Calu3 (cell line): ENCODE results near the gene CROCC. TPM values are rescaled to one million over a fixed set of nuclear protein-coding genes. Genes with fewer than 3 reads are reported as not detected.

Source experiments
- BruUV-seq: library from RNA; stranded (reverse); fragments of 400-500 nt; replicated peaks from 2 replicates; lab custom pipeline; 2021; lab: Mats Ljungman, UMichigan
- CTCF ChIA-PET: fragments of 300-600 bp; sonication (Branson Sonifier 250); formaldehyde crosslinking; loops from one replicate; lab custom pipeline; 2022; ENCODE audit warnings: antibody characterized with exemption; lab: Charles Lee
- DNase-seq: peaks from one replicate; pipeline ENCODE4 v3.0.0; 2022
- H3K27ac Mint-ChIP-seq: one replicate; pipeline ENCODE4 v1.8.0; 2022; ENCODE audit warnings: mixed read lengths; ENCODE audit not compliant: unreplicated experiment
- H3K27me3 Mint-ChIP-seq: one replicate; pipeline ENCODE4 v1.8.0; 2022; ENCODE audit warnings: mixed read lengths; ENCODE audit not compliant: unreplicated experiment
- H3K36me3 Mint-ChIP-seq: one replicate; pipeline ENCODE4 v1.8.0; 2022; ENCODE audit warnings: mild to moderate bottlenecking, moderate library complexity, mixed read lengths; ENCODE audit not compliant: insufficient read depth, unreplicated experiment
- H3K4me1 Mint-ChIP-seq: one replicate; pipeline ENCODE4 v1.8.0; 2022; ENCODE audit warnings: mild to moderate bottlenecking, low read depth, mixed read lengths; ENCODE audit not compliant: unreplicated experiment
- H3K4me3 Mint-ChIP-seq: one replicate; pipeline ENCODE4 v1.8.0; 2022; ENCODE audit warnings: mild to moderate bottlenecking, low read depth, moderate library complexity, mixed read lengths; ENCODE audit not compliant: unreplicated experiment
- H3K9me3 Mint-ChIP-seq: one replicate; pipeline ENCODE4 v1.8.0; 2022; ENCODE audit warnings: low read depth, mixed read lengths; ENCODE audit not compliant: unreplicated experiment
- intact Hi-C: fragments of 100-400 bp; cut with micrococcal nuclease; formaldehyde crosslinking; loops from one replicate; pipeline ENCODE4 v1.10.0; 2022; ENCODE audit not compliant: unreplicated experiment
- total RNA-seq: library from RNA; stranded (reverse); gene quantifications from 2 replicates; pipeline ENCODE4 v1.2.3, GENCODE V29; 2022
- TF ChIP-seq, protein P1 (sequence below): fragments of 200-600 bp; IDR thresholded peaks from one replicate; pipeline ENCODE4 v1.8.0; 2022; ENCODE audit warnings: antibody characterized with exemption; ENCODE audit not compliant: unreplicated experiment

CROCC gene
- total RNA-seq, 1 experiment from 2014 or later = 12.0 TPM

DNA sequence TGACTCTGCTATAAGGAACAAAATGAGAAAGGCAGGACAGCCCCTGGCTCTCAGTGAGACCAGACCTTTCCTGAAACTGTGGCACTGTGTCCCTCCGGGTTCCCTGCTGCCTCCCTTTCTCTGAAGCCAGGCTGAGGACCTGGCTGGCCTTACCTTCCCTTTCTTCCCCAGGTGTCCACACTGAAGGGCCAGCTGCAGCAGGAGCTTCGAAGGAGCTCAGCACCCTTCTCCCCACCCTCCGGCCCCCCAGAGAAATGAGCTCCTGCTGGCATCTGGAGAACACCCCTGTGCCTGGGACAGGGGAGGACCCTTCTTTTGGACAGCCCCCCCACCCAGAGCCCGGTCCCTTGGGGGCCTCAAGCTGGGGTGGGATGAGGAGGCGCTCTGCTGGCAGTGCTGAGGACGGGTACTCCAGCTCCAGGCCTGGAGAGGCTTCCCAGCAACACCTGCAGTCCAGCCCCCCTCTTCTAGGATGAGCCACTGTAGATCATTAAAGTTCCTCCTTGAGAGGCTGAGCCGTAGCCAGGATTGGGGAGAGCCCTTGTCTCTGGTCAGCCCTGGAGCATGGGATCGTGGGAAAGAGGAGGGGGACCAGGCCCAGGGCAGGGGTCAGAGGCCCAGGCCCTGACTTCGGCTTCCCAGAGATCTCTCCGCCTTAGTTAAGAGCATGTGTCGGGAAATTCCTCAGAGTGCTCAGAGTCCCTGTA, 50.6 kb downstream of the CROCC start:
- DNase-seq = no peak
- Mint-ChIP-seq H3K36me3 (peaks cover 3% of the 10 kb centered on the region), H3K27ac (no peak overlapping the region), H3K27me3 (no peaks in the 10 kb centered on the region), H3K9me3 (no peaks in the 10 kb centered on the region), H3K4me1 (no peaks in the 10 kb centered on the region), H3K4me3 (no peak overlapping the region)
- CTCF ChIA-PET = no interaction called here
- BruUV-seq = no TSS peak
- intact Hi-C loops = no loop called here
- TF ChIP-seq, protein P1, sequence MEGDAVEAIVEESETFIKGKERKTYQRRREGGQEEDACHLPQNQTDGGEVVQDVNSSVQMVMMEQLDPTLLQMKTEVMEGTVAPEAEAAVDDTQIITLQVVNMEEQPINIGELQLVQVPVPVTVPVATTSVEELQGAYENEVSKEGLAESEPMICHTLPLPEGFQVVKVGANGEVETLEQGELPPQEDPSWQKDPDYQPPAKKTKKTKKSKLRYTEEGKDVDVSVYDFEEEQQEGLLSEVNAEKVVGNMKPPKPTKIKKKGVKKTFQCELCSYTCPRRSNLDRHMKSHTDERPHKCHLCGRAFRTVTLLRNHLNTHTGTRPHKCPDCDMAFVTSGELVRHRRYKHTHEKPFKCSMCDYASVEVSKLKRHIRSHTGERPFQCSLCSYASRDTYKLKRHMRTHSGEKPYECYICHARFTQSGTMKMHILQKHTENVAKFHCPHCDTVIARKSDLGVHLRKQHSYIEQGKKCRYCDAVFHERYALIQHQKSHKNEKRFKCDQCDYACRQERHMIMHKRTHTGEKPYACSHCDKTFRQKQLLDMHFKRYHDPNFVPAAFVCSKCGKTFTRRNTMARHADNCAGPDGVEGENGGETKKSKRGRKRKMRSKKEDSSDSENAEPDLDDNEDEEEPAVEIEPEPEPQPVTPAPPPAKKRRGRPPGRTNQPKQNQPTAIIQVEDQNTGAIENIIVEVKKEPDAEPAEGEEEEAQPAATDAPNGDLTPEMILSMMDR = no peak

DNA sequence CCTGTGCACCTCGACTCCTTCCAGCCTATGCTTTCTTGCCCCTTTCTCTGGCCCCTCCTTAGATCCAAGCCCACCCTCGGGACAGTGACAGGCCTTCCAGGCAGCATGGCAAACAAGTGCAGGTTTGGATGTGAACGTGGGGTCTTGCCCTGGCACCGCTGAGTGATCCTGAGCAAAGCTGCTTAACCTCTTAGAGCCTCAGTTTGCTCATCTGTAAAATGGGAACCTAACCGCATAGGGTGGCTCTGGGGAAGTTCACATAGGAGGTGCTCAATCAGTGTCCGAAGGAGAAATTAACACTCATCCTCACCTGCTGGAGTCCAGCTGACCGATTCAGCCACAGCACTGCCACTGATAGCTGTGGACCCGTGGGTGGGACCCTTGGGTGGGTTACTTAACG, 51.5 kb downstream of the CROCC start:
- no TSS peak for BruUV-seq
- H3K27me3 Mint-ChIP-seq = no peaks in the 10 kb centered on the region
- TF ChIP-seq, protein P1 = no peak
- H3K36me3 Mint-ChIP-seq = peaks cover 3% of the 10 kb centered on the region
- no peaks in the 10 kb centered on the region for H3K4me1 Mint-ChIP-seq
- intact Hi-C loops = no loop called here
- CTCF ChIA-PET = no interaction called here
- no peaks in the 10 kb centered on the region for H3K9me3 Mint-ChIP-seq
- no peak for DNase-seq
- no peak overlapping the region for H3K27ac Mint-ChIP-seq
- H3K4me3 Mint-ChIP-seq = no peak overlapping the region

DNA sequence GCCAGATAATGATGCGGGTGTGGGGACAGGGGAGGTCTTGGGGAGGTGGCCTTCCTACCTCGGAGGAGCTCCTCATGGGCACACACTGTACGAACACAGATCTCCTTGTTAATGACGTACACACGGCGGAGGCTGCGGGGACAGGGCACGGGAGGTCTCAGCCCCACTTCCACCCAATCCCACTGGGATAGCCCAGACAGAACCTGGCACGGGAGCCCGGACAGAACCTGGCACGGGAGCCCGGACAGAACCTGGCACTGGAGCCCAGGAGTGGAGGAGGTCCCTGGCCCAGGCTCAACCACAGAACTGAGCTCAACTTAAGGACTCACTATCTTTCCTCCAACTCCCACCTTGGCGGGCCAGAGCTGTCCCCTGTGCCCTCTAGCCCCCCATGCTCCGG, 53.5 kb downstream of the CROCC start:
- Mint-ChIP-seq H3K9me3 (no peaks in the 10 kb centered on the region), H3K27ac (no peak overlapping the region), H3K27me3 (peaks cover 7% of the 10 kb centered on the region), H3K4me1 (no peaks in the 10 kb centered on the region), H3K4me3 (no peak overlapping the region), H3K36me3 (no peaks in the 10 kb centered on the region)
- DNase-seq = no peak
- CTCF ChIA-PET = interaction anchor here (0.6 to 1.0 kb wide), 2 partner anchors 11 to 628 kb away, joined by 3 to 4 read pairs; no protein-coding TSS in a partner anchor
- TF ChIP-seq, protein P1 = no peak
- intact Hi-C loops = no loop called here
- no TSS peak for BruUV-seq

DNA sequence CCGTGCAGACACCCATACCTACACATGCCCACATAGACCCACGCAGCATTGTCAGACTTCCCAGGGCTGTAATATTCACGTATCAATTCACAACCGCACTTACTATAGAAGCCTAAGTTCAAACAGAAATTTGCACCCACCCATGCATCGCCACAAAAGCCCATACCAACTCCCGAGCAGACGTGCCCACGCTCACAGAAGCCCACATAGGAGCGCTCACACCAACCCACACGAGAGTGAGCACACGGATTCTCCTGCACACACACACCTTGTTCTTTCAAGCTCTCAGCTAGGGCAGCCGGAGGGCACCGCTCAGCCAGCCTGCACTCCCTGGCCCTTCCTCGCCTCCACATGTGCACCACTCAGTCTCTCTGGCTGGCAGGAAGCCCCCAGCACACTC, 54.1 kb downstream of the CROCC start:
- Mint-ChIP-seq H3K27ac (no peak overlapping the region), H3K36me3 (no peaks in the 10 kb centered on the region), H3K9me3 (no peaks in the 10 kb centered on the region), H3K4me3 (no peak overlapping the region), H3K27me3 (peaks cover 13% of the 10 kb centered on the region), H3K4me1 (peaks cover 3% of the 10 kb centered on the region)
- intact Hi-C loops = no loop called here
- BruUV-seq = no TSS peak
- CTCF ChIA-PET = interaction anchor here (1.0 kb wide), 1 partner anchor 10 kb away, joined by 3 read pairs; no protein-coding TSS in a partner anchor
- DNase-seq = no peak
- TF ChIP-seq, protein P1 = no peak
